ENCODE results near the gene CCNF. TPM values are rescaled to one million over a fixed set of nuclear protein-coding genes. Genes with fewer than 3 reads are reported as not detected.

CCNF gene
- total and polyA plus RNA-seq, 5 experiments from 2014 or later: 0.59 to 2.4 (median 2.0) TPM

GRCh38 chr16:2450975-2451381 is 21.7 kb downstream of the CCNF start:
- no peak overlapping the region for H3K4me3 Mint-ChIP-seq
- no peak for ATAC-seq
- H3K27ac Mint-ChIP-seq: no peak overlapping the region
- POLR2A ChIA-PET: no interaction called here
- H3K27me3 Mint-ChIP-seq: no peaks in the 10 kb centered on the region
- peaks cover 0 to 23% (median 7%) of the 10 kb centered on the region in 3 donors for H3K36me3 Mint-ChIP-seq
- no peaks in the 10 kb centered on the region for H3K9me3 Mint-ChIP-seq
- no peak for DNase-seq
- H3K4me1 Mint-ChIP-seq: no peaks in the 10 kb centered on the region

DNA sequence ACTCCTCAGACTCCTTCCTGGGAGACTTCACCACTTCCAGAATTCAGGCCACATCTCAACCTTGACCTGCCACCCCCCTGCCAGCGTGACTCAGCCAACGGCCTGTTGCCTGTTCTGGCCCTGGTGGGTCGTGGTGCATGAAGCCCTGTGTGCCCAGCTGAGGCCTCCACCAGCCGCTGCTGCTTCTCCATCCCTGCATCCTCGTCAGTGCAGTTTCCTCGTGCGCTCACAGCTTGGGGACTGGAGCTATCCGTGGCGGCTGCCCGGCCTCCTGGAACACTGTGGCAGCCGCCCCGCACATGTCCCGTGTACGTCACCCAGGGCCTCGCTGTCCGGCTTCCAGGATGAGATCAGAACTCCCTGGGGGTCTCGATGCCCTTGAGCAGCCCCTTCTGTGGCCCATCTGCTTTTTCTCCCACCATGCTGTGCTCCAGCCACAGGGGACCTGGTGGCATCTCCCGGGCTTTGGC is 22.6 kb downstream of the CCNF start:
- H3K4me3 Mint-ChIP-seq: no peak overlapping the region
- POLR2A ChIA-PET: no interaction called here
- H3K4me1 Mint-ChIP-seq: peaks cover 0 to 2% (median 0%) of the 10 kb centered on the region in 4 donors
- H3K27me3 Mint-ChIP-seq: no peaks in the 10 kb centered on the region
- no peak for DNase-seq
- H3K36me3 Mint-ChIP-seq: peaks cover 0 to 17% (median 7%) of the 10 kb centered on the region in 3 donors
- no peak overlapping the region for H3K27ac Mint-ChIP-seq
- ATAC-seq: no peak
- H3K9me3 Mint-ChIP-seq: no peaks in the 10 kb centered on the region

DNA sequence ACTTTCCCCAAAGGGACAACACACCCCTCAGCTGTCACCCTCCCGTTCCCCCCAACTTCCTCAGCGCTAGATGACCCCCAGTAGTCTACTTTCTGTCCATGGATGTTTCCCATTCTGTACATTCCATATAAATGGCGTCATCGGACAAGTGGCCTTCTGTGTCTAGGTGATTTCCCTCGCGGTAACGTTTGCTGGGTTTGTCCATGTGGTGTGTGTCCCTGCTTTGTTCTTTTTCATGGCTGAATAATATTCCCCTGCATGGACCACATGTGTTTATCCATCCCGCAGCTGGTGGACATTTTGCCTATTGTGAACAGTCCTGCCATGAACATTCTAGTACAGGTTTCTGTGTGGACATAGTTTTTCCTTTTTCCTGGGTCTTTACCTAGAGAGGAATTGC is 23.4 kb downstream of the CCNF start:
- Mint-ChIP-seq H3K4me1 (peaks cover 0 to 2% (median 0%) of the 10 kb centered on the region in 4 donors), H3K9me3 (no peaks in the 10 kb centered on the region), H3K36me3 (peaks cover 0 to 14% (median 7%) of the 10 kb centered on the region in 3 donors), H3K27me3 (no peaks in the 10 kb centered on the region), H3K27ac (no peak overlapping the region), H3K4me3 (no peak overlapping the region)
- ATAC-seq (no peak), DNase-seq (no peak)
- POLR2A ChIA-PET: no interaction called here

GRCh38 chr16:2455081-2455845 is 26.0 kb downstream of the CCNF start:
- Mint-ChIP-seq H3K4me3 (no peak overlapping the region), H3K27me3 (no peaks in the 10 kb centered on the region), H3K36me3 (peaks cover 0 to 6% (median 5%) of the 10 kb centered on the region in 3 donors), H3K9me3 (no peaks in the 10 kb centered on the region), H3K4me1 (peaks cover 7 to 10% (median 9%) of the 10 kb centered on the region in 4 donors), H3K27ac (no peak overlapping the region)
- ATAC-seq (no peak), DNase-seq (no peak)
- POLR2A ChIA-PET: interaction anchor here (0.5 to 0.7 kb wide), 2 partner anchors 95 to 183 kb away, joined by 3 to 6 read pairs; no protein-coding TSS in a partner anchor

- DNase-seq (no peak), ATAC-seq (no peak)
- Mint-ChIP-seq H3K9me3 (no peaks in the 10 kb centered on the region), H3K4me1 (peaks cover 7 to 10% (median 9%) of the 10 kb centered on the region in 4 donors), H3K27me3 (no peaks in the 10 kb centered on the region), H3K27ac (no peak overlapping the region), H3K36me3 (peaks cover 0 to 5% (median 5%) of the 10 kb centered on the region in 3 donors), H3K4me3 (no peak overlapping the region)
- POLR2A ChIA-PET: interaction anchor here (0.6 kb wide), 1 partner anchor 434 kb away, joined by 7 read pairs; no protein-coding TSS in a partner anchor
Observed at GRCh38 chr16:2456551-2457153, 27.4 kb downstream of the CCNF start.

DNA sequence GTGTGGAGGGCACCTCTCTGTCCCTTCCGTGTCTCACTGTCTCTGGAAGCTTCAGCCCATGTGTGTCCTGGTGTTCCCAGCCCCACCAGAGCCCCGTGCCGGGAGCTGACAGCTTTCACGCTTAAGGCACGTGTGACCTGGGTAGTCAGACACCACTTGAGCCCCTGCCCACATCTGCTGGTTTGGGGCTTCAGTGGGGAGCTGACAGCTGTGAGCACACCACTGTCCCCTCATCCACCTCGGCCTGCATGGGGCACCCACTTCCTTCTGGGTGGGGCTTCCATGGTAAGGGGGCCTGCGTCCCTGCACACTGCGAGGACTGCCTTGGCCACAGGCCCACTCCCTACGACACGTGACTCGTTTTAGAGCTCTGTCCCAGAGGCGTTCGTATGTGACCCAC is 28.0 kb downstream of the CCNF start:
- DNase-seq: no peak
- Mint-ChIP-seq H3K27ac (no peak overlapping the region), H3K4me3 (no peak overlapping the region), H3K27me3 (no peaks in the 10 kb centered on the region), H3K36me3 (peaks cover 0 to 5% (median 4%) of the 10 kb centered on the region in 3 donors), H3K4me1 (peaks cover 7 to 10% (median 9%) of the 10 kb centered on the region in 4 donors), H3K9me3 (no peaks in the 10 kb centered on the region)
- ATAC-seq: no peak
- POLR2A ChIA-PET: interaction anchor here (0.6 kb wide), 1 partner anchor 435 kb away, joined by 7 read pairs; no protein-coding TSS in a partner anchor

DNA sequence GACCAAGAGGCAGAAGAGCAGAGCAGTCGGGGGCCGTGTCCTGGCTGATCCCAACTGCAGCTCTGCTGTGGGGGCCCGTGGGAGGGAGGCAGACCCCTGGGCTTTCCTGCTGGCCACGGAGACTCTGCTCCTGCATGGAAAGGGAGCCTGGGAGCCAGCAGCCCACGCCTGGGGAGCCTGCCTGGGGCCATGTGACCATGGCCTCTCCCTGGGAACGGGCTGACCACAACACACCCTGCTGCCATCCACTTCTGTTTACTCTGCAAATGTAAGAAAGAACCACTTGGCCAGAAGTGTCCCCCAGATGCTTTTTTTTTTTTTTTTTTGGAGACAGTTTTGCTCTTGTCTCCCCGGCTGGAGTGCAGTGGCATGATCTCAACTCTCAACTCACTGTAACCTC is 28.7 kb downstream of the CCNF start:
- POLR2A ChIA-PET: interaction anchor here (0.7 kb wide), 1 partner anchor 28 kb away, joined by 9 read pairs; no protein-coding TSS in a partner anchor
- H3K4me1 Mint-ChIP-seq: peaks cover 7 to 10% (median 9%) of the 10 kb centered on the region in 4 donors
- no peak for DNase-seq
- no peak overlapping the region for H3K27ac Mint-ChIP-seq
- peaks cover 0 to 5% (median 0%) of the 10 kb centered on the region in 3 donors for H3K36me3 Mint-ChIP-seq
- H3K4me3 Mint-ChIP-seq: peak overlapping the region in 1 of 10 donors; percentile 19
- ATAC-seq: no peak
- no peaks in the 10 kb centered on the region for H3K9me3 Mint-ChIP-seq
- no peaks in the 10 kb centered on the region for H3K27me3 Mint-ChIP-seq

- H3K4me1 Mint-ChIP-seq: peaks cover 7 to 10% (median 9%) of the 10 kb centered on the region in 4 donors
- H3K4me3 Mint-ChIP-seq: peak overlapping the region; percentile 82 to 97 (median 90)
- no peaks in the 10 kb centered on the region for H3K9me3 Mint-ChIP-seq
- H3K36me3 Mint-ChIP-seq: peaks cover 0 to under 1% (median 0%) of the 10 kb centered on the region in 3 donors
- POLR2A ChIA-PET: interaction anchor here (1.1 to 2.0 kb wide), 8 partner anchors 11 to 304 kb away, joined by 3 to 7 read pairs (median 4); partner anchors contain the start of genes PGP, TBC1D24 and TRAF7
- DNase-seq (no peak), ATAC-seq (no peak)
- H3K27me3 Mint-ChIP-seq: no peaks in the 10 kb centered on the region
- peak overlapping the region in 9 of 10 donors; percentile 4 to 88 (median 66) for H3K27ac Mint-ChIP-seq
Observed at GRCh38 chr16:2458887-2459646, 29.8 kb downstream of the CCNF start.

DNA sequence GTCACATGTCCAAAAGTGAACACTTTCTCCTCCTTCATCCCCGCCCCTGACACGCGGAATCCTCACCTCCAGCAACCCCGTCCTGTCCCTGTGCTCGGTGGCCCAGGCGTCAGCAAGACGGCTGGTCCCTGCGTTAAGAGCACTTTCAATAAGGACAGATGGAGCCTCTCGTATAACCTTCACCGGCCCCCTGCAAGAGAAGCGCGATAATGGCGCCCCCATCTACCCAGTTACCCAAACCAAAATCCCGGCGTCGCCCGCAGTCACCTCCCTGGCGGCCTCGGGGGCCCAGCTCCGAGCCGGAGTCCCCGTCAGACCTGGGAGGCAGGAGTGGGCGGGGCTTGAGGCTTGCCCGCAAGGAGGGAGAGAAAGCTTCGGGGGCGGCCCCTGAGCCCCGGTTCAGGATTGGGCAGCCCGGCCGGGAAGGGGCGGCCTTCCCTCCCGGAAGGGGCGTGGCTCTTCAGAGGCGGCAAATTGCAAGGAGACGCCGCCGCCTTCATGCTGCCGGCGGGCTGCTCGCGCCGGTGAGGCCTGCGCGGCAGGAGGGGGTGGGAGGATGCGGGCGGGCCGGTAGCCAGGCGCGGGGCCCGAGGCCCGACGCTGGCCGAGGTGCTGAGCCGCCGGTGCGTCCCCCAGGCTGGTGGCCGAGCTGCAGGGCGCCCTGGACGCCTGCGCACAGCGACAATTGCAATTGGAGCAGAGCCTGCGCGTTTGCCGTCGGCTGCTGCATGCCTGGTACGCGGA is 30.6 kb downstream of the CCNF start, which contains the start of gene TEDC2:
Gene TEDC2, plus strand, starts transcription at position 463 of the 744 bp plus-strand sequence. Its CDS starts 36 bp downstream, at position 499.
- H3K27me3 Mint-ChIP-seq: no peaks in the 10 kb centered on the region
- POLR2A ChIA-PET: interaction anchor here (1.1 to 2.0 kb wide), 8 partner anchors 10 to 304 kb away, joined by 3 to 7 read pairs (median 4); partner anchors contain the start of genes PGP, TBC1D24 and TRAF7
- peak; percentile 99 for ATAC-seq
- H3K4me3 Mint-ChIP-seq: peak within 1 kb of the TSS; percentile 82 to 97 (median 90)
- no peaks in the 10 kb centered on the region for H3K9me3 Mint-ChIP-seq
- H3K36me3 Mint-ChIP-seq: no peaks in the 10 kb centered on the region
- H3K4me1 Mint-ChIP-seq: peaks cover 7 to 10% (median 9%) of the 10 kb centered on the region in 4 donors
- peak; percentile 90 to 98 (median 96) for DNase-seq
- H3K27ac Mint-ChIP-seq: peak within 1 kb of the TSS in 9 of 10 donors; percentile 4 to 88 (median 66)

DNA sequence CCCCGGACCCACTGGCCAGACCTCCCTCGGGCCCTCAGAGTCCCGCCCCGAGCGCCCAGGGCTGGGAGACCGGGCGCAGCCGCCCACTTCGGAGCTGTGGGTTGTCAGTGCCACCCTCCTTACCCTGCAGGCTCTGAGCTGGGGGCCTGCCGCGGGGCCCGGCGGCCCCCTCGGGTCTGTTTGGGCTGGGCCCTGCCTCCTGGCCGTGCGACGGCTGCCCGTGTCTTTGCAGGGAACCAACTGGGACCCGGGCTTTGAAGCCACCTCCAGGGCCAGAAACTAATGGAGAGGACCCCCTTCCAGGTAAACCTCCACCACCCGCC is 31.1 kb downstream of the CCNF start:
- POLR2A ChIA-PET: interaction anchor here (1.1 to 2.0 kb wide), 8 partner anchors 10 to 305 kb away, joined by 3 to 7 read pairs (median 4); partner anchors contain the start of genes PGP, TBC1D24 and TRAF7
- H3K4me1 Mint-ChIP-seq: peaks cover 7 to 10% (median 9%) of the 10 kb centered on the region in 4 donors
- H3K36me3 Mint-ChIP-seq: no peaks in the 10 kb centered on the region
- H3K4me3 Mint-ChIP-seq: peak overlapping the region in 2 of 10 donors; percentile 33 to 96
- ATAC-seq (no peak), DNase-seq (no peak)
- no peak overlapping the region for H3K27ac Mint-ChIP-seq
- H3K27me3 Mint-ChIP-seq: no peaks in the 10 kb centered on the region
- no peaks in the 10 kb centered on the region for H3K9me3 Mint-ChIP-seq

DNA sequence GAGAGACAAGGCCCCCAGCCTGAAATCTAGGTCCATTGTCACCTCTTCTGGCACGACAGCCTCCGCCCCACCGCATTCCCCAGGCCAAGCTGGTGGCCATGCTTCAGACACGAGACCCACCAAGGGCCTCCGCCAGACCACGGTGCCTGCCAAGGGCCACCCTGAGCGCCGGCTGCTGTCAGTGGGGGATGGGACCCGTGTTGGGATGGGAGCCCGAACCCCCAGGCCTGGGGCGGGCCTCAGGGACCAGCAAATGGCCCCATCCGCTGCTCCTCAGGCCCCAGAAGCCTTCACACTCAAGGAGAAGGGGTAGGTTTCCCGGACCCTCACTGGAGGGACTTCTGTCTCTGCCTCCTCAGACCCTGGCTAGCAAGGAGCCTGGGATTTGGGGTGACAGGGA is 31.7 kb downstream of the CCNF start:
- DNase-seq: no peak
- no peaks in the 10 kb centered on the region for H3K36me3 Mint-ChIP-seq
- peak overlapping the region in 2 of 10 donors; percentile 15 to 52 for H3K4me3 Mint-ChIP-seq
- peaks cover 7 to 10% (median 9%) of the 10 kb centered on the region in 4 donors for H3K4me1 Mint-ChIP-seq
- no peak for ATAC-seq
- H3K9me3 Mint-ChIP-seq: no peaks in the 10 kb centered on the region
- H3K27ac Mint-ChIP-seq: no peak overlapping the region
- H3K27me3 Mint-ChIP-seq: no peaks in the 10 kb centered on the region
- POLR2A ChIA-PET: interaction anchor here (1.8 to 2.0 kb wide), 2 partner anchors 33 to 306 kb away, joined by 6 read pairs; partner anchors contain the start of gene TRAF7

Measured in naive thymus-derived CD8-positive, alpha-beta T cell (primary cell).